Suprapubic skin (tissue), 4 donors: ENCODE measurements around the gene KIF6. TPM values are rescaled to one million over a fixed set of nuclear protein-coding genes. Genes with fewer than 3 reads are reported as not detected.

Experiments
- DNase-seq, 2 donors: peaks; one replicate each; pipeline ENCODE4 v3.0.0-alpha.2; 2019; ENCODE audit warnings: low spot score in 2 of 2
- H3K27ac ChIP-seq: fragments of 200-600 bp; sonication (generic); one replicate; pipeline ENCODE4 v1.5.1; 2019
- H3K27me3 ChIP-seq: fragments of 200-600 bp; sonication (generic); one replicate; pipeline ENCODE4 v1.5.1; 2019
- H3K36me3 ChIP-seq: fragments of 200-600 bp; sonication (generic); one replicate; pipeline ENCODE4 v1.5.1; 2019
- H3K4me1 ChIP-seq: fragments of 200-600 bp; sonication (generic); one replicate; pipeline ENCODE4 v1.5.1; 2019
- H3K4me3 ChIP-seq: fragments of 200-600 bp; sonication (generic); one replicate; pipeline ENCODE4 v1.5.1; 2019; ENCODE audit warnings: mild to moderate bottlenecking
- H3K9me3 ChIP-seq: fragments of 200-600 bp; sonication (generic); one replicate; pipeline ENCODE4 v1.5.1; 2019
- CTCF ChIP-seq, 2 donors: fragments of 200-600 bp in 1 of 2; fragments of 450-650 bp in 1 of 2; sonication (generic) in 1 of 2; IDR thresholded peaks; one replicate each; pipeline ENCODE4 v1.5.1; 2016 to 2019; ENCODE audit warnings: antibody characterized with exemption in 2 of 2, mild to moderate bottlenecking in 1 of 2, moderate library complexity in 1 of 2
- EP300 ChIP-seq: sonication (generic); formaldehyde crosslinking; IDR thresholded peaks from one replicate; pipeline ENCODE4 v1.6.1; 2017; ENCODE audit warnings: antibody characterized with exemption
- POLR2A ChIP-seq, 2 donors: fragments of 450-650 bp; IDR thresholded peaks; one replicate each; pipeline ENCODE4 v1.6.1; 2017; ENCODE audit warnings: antibody characterized with exemption in 2 of 2, mild to moderate bottlenecking in 2 of 2, moderate library complexity in 2 of 2
- POLR2AphosphoS5 ChIP-seq, 3 donors: sonication (generic); formaldehyde crosslinking; IDR thresholded peaks; one replicate each; pipeline ENCODE4 v1.6.1; 2017; ENCODE audit warnings: antibody characterized with exemption in 3 of 3
- WGBS: methylation state at CpG from one replicate; pipeline ENCODE4 v1.1.5; 2018; 5-methylcytosine and 5-hydroxymethylcytosine counted together
- total RNA-seq, 4 donors: library from RNA; depleted of rRNA; stranded (reverse); fragments of >200 nt; gene quantifications; one replicate each; pipeline ENCODE4 v1.1.0, GENCODE V29; 2016

The KIF6 gene
- total RNA-seq, 4 donors from 2014 or later, result 0.18 to 1.1 TPM; not detected in 2

- TF ChIP-seq POLR2AphosphoS5 (IDR thresholded peaks at IDR 0.05) (no peak), EP300 (no peak), POLR2A (IDR thresholded peaks at IDR 0.05) (no peak), CTCF (IDR thresholded peaks at IDR 0.05) (no peak)
- Histone ChIP-seq H3K27me3 (peaks cover 6% of the 10 kb centered on the region), H3K36me3 (no peaks in the 10 kb centered on the region), H3K4me3 (no peak overlapping the region), H3K9me3 (no peaks in the 10 kb centered on the region), H3K27ac (no peak overlapping the region), H3K4me1 (no peaks in the 10 kb centered on the region)
- 83% methylated on average over 5 of the region's 5 CpGs for WGBS
- no peak for DNase-seq
Measured at GRCh38 chr6:39327507-39327906, 397.7 kb downstream of the KIF6 start.

GRCh38 chr6:39322306-39322850 lies 402.8 kb downstream of the KIF6 start, which contains the start of gene KCNK16:
KCNK16 (minus strand) TSS chr6:39322702; CDS start chr6:39322540, 162 bp downstream.
- no peaks in the 10 kb centered on the region for H3K9me3 ChIP-seq
- no peak for DNase-seq
- H3K36me3 ChIP-seq, result no peaks in the 10 kb centered on the region
- no peak within 1 kb of the TSS for H3K4me3 ChIP-seq
- no peaks in the 10 kb centered on the region for H3K4me1 ChIP-seq
- 85% methylated on average over 2 of the region's 11 CpGs for WGBS
- no peak within 1 kb of the TSS for H3K27ac ChIP-seq
- TF ChIP-seq EP300 (no peak), CTCF (IDR thresholded peaks at IDR 0.05) (no peak), POLR2A (IDR thresholded peaks at IDR 0.05) (no peak), POLR2AphosphoS5 (IDR thresholded peaks at IDR 0.05) (no peak)
- H3K27me3 ChIP-seq, result peaks cover 6% of the 10 kb centered on the region

- Histone ChIP-seq H3K9me3 (no peaks in the 10 kb centered on the region), H3K4me3 (no peak overlapping the region), H3K4me1 (no peaks in the 10 kb centered on the region), H3K27ac (no peak overlapping the region), H3K36me3 (no peaks in the 10 kb centered on the region), H3K27me3 (peaks cover 3% of the 10 kb centered on the region)
- 69% methylated on average over 5 of the region's 5 CpGs for WGBS
- DNase-seq, result no peak
- TF ChIP-seq EP300 (no peak), POLR2AphosphoS5 (IDR thresholded peaks at IDR 0.05) (no peak)
Measured at GRCh38 chr6:39321761-39322160, 403.4 kb downstream of the KIF6 start.

- no peak overlapping the region for H3K4me3 ChIP-seq
- H3K9me3 ChIP-seq, result no peaks in the 10 kb centered on the region
- H3K36me3 ChIP-seq, result no peaks in the 10 kb centered on the region
- H3K27me3 ChIP-seq, result peaks cover 15% of the 10 kb centered on the region
- 80% methylated on average over 5 of the region's 10 CpGs for WGBS
- TF ChIP-seq POLR2A (IDR thresholded peaks at IDR 0.05), result no peak
- TF ChIP-seq POLR2AphosphoS5 (IDR thresholded peaks at IDR 0.05), result no peak
- TF ChIP-seq EP300, result no peak
- no peak for TF ChIP-seq CTCF (IDR thresholded peaks at IDR 0.05)
- H3K4me1 ChIP-seq, result no peaks in the 10 kb centered on the region
- no peak overlapping the region for H3K27ac ChIP-seq
- DNase-seq, result no peak
Measured at GRCh38 chr6:39320363-39320984, 404.7 kb downstream of the KIF6 start.

- H3K9me3 ChIP-seq, result no peaks in the 10 kb centered on the region
- WGBS, result 70% methylated on average over 9 of the region's 13 CpGs
- peaks cover 21% of the 10 kb centered on the region for H3K27me3 ChIP-seq
- no peak for DNase-seq
- no peak overlapping the region for H3K27ac ChIP-seq
- H3K4me1 ChIP-seq, result no peaks in the 10 kb centered on the region
- no peaks in the 10 kb centered on the region for H3K36me3 ChIP-seq
- no peak for TF ChIP-seq CTCF (IDR thresholded peaks at IDR 0.05)
- no peak for TF ChIP-seq POLR2AphosphoS5 (IDR thresholded peaks at IDR 0.05)
- TF ChIP-seq EP300, result no peak
- TF ChIP-seq POLR2A (IDR thresholded peaks at IDR 0.05), result no peak
- H3K4me3 ChIP-seq, result no peak overlapping the region
Measured at GRCh38 chr6:39319621-39320362, 405.4 kb downstream of the KIF6 start.
